Head of caudate nucleus (tissue), 42 donors: ENCODE measurements around the gene SYNE1.
"Not testable (repeated sequence)": the region's sequence is repeated elsewhere in the genome, so short reads cannot be mapped to it uniquely, and the experiment has no call there.

Experiments used
- DNase-seq, 42 donors: peaks; one replicate each; pipeline versions ENCODE4 v3.0.0 to v3.0.0-alpha.2; 2020 to 2021; ENCODE audit warnings: mixed read lengths in 7 of 42
- intact Hi-C: fragments of 100-400 bp; cut with DNase I; formaldehyde crosslinking; loops from one replicate; pipeline ENCODE4 v1.15.0; 2022

The SYNE1 gene

GRCh38 chr6:152575621-152576150 is 61.5 kb downstream of the SYNE1 start:
- intact Hi-C loops, result no loop called here
- no peak for DNase-seq

DNA sequence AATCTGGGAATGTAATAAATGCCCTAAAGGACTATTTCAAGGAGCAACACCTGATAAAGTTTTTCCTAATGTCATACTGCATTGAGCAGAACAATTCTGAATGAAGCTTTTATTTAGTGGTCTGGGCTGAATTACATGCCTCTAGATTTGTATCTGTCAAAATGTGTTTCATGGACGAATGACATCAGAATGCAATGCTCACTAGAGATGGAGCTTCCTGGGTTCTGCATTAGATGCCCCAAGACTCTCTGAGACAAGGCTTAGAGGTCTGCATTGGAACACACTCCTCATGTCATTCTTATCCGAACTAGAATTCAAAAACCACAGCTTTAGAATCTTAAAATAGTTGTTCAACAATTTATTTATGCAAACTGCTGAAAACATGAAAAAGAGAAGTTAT is 62.0 kb downstream of the SYNE1 start:
- no peak for DNase-seq
- intact Hi-C loops, result no loop called here

DNA sequence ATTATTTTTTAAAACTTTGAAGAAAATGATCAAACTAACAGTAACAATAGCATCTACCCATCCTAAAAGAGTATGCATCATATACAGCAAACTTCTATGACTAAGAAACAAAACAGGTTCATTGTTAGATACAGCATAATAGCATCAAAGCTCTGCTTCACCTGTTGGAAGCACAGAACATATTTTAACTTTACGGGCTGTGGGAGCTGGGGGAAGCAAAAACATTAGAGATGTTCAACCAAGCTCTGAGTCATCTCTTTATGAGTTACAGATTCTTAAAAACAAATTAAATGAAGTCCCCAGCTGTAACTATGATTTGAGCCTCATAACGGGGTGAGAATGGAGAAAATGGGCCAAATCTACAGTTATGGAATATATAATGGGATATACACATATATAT is 63.4 kb downstream of the SYNE1 start:
- intact Hi-C loops, result no loop called here

DNA sequence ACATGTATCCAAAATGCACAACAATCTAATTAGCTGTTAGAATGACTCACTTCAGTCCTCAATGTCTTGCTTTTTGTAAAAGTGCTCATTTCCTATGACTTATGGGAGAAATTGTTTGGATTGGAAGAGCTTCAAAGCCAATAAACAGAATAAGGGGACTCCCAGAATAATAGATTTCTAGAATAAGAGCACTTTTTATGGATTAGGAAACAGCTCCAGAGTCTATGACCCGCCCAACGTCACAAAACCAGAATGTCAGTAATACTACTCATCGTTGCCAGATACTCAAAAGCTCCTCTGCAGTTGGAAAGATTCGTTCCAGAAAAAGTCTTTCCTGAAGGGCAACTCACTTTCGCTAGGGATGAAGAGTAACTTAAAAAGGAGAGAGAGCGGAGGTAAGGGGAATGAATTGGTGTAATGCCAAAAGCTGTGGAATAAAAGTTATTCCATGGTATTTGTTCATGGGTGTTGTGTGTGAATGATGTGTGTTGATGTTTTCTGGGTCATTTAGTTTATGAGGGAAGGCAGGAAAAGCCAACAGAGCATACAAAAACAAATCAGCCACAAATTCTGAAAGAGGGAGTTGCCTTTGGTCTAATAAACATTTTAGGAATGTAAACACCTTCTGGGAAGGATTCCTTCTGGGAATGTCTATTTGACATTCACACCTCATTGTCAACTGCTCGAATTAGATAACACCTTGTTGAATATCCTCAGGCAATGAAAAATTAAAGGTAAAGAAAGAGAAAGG is 64.6 kb downstream of the SYNE1 start:
- DNase-seq, result no peak
- intact Hi-C loops, result no loop called here

More for the DNA sequence above, 63.4 kb downstream of the SYNE1 start:
- DNase-seq, result peak in 1 of 42 donors; percentile 23

GRCh38 chr6:152571943-152572337 is 65.2 kb downstream of the SYNE1 start:
- intact Hi-C loops, result no loop called here
- no peak for DNase-seq

GRCh38 chr6:152571089-152571488 is 66.1 kb downstream of the SYNE1 start:
- no peak for DNase-seq
- intact Hi-C loops, result no loop called here

GRCh38 chr6:152566103-152566875 is 70.9 kb downstream of the SYNE1 start:
- intact Hi-C loops, result no loop called here
- no peak for DNase-seq

DNA sequence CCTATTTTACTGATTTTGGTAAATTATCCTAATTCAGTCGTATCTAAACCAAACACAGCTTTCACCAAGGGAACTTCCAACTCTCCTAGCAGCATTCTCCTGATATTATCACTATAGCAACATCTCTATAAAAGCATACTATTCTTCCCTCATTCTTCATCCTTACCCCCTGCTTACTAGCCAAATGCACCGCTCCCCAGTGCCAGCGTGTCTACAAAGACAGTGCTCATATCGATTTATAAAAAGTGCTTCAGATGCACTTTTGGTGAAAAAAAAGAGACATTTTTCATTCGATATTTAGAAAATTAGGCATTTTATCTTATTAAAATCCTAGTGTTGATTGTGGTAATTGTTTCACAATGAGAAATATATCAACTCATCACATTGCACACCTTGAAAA is 74.0 kb downstream of the SYNE1 start:
- no peak for DNase-seq
- intact Hi-C loops, result no loop called here

GRCh38 chr6:152558798-152559197 is 78.4 kb downstream of the SYNE1 start:
- DNase-seq, result not testable (repeated sequence)
- intact Hi-C loops, result loop anchor here (10.0 kb wide), 1 partner anchor 86 kb away; no protein-coding TSS in a partner anchor

- DNase-seq, result no peak
- intact Hi-C loops, result loop anchor here (10.0 kb wide), 1 partner anchor 87 kb away; no protein-coding TSS in a partner anchor
Observed at GRCh38 chr6:152557502-152557901, 79.7 kb downstream of the SYNE1 start.

- DNase-seq, result no peak
- intact Hi-C loops, result loop anchor here (10.0 kb wide), 1 partner anchor 90 kb away; no protein-coding TSS in a partner anchor
Observed at GRCh38 chr6:152554851-152555250, 82.3 kb downstream of the SYNE1 start.

GRCh38 chr6:152552616-152553209 is 84.4 kb downstream of the SYNE1 start:
- peak in 40 of 42 donors; percentile 7 to 72 (median 47) for DNase-seq
- intact Hi-C loops, result loop anchor here (10.0 kb wide), 1 partner anchor 92 kb away; no protein-coding TSS in a partner anchor

DNA sequence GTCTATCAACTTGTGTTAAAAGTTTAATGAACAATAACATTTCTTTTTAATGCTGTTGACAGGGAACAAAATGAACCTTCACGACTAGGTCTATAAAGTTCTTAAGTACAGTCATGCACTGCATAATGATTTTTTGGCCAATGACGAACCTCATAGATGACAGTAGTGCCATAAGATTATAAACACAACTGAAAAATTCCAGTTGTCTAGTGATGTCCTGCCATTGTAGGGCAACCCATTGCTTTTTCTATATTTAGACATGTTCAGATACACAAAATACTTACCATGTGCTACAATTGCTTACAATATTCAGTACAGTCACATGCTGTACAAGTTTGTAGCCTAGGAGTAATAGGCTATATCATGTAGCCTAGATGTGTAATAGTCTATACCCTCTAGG is 93.6 kb downstream of the SYNE1 start:
- no peak for DNase-seq
- intact Hi-C loops, result no loop called here

GRCh38 chr6:152540381-152540780 is 96.8 kb downstream of the SYNE1 start:
- DNase-seq, result no peak
- intact Hi-C loops, result no loop called here

- intact Hi-C loops, result no loop called here
- no peak for DNase-seq
Observed at GRCh38 chr6:152534541-152534940, 102.6 kb downstream of the SYNE1 start.

- intact Hi-C loops, result no loop called here
Observed at GRCh38 chr6:152532556-152533422, 104.4 kb downstream of the SYNE1 start.

DNA sequence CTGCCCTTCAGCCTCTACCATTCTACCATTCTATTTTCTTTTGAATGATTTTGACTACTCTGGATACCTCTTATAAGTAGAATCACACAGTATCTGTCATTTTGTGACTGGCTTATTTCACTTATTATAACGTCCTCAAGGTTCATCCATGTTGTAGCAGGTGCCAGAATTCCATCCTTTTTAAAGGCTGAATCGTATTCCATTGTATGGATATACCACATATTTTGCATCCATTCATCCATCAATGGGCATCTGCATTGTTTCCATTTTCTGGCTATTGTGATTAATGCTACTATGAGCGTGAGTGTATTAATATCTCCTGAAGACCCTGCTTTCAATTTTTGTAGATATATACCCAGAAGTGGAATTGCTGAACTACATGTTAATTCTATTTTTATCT is 105.5 kb downstream of the SYNE1 start:
- no peak for DNase-seq
- intact Hi-C loops, result no loop called here

More at GRCh38 chr6:152532556-152533422, 104.4 kb downstream of the SYNE1 start:
- no peak for DNase-seq

GRCh38 chr6:152529369-152529768 is 107.8 kb downstream of the SYNE1 start:
- no peak for DNase-seq
- intact Hi-C loops, result no loop called here

DNA sequence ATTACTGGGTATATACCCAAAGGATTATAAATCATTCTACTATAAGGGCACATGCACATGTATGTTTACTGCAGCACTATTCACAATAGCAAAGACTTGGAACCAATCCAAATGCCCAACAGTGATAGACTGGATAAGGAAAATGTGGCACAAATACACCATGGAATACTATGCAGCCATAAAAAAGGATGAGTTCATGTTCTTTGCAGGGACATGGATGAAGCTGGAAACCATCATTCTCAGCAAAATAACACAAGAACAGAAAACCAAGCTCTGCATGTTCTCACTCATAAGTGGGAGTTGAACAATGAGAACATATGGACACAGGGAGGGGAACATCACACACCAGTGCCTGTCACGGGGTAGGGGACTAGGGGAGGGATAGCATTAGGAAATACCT is 123.0 kb downstream of the SYNE1 start:
- intact Hi-C loops, DNase-seq: not testable (repeated sequence)
